Medulla oblongata (tissue), 1 donor: ENCODE results near the gene DPF3.
A peak's percentile ranks its signal among the peaks of the same experiment; 100 is the strongest.

Experiments used
- DNase-seq: peaks from one replicate; pipeline ENCODE4 v3.0.0-alpha.2; 2015; ENCODE audit errors: extremely low spot score

Gene DPF3

DNA sequence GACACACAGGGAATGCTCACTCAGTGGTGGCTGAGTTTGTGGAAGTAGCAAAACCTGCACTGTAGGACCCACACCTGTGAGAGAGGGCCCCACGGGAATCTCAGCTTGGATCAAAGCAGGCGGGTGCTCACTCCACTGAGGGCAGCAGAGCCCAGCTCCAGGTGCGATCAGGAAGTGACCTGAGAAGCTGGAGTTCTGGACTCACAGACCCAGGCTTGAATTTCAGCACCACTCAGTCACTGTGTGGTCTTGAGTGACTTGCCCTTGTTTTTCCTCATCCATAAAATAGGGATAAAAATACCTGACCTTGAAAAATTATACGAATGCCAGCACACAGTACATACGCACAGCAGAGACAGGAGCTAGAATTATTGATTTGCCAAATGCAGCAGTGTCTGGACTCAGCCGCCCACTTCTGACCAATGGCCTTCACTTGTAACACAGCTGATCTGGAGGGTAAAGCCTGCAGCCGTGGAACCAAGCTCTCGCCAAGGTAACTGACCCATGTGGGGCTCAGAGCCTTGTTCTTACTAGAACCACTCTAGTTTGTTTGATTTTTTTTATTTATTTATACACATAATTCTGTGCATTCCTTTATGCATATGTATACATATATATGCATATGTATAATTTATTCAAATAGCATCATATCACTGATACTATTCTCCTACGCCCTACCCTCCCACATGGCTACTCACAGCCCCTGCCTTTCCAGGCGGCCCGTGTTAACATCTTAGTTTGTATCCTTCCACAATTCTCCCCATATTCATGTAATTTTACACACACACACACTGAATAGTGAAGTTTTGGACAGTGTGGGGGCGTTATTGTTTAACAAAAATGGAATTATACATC is 53.9 kb downstream of the DPF3 start:
- DNase-seq = no peak

DNA sequence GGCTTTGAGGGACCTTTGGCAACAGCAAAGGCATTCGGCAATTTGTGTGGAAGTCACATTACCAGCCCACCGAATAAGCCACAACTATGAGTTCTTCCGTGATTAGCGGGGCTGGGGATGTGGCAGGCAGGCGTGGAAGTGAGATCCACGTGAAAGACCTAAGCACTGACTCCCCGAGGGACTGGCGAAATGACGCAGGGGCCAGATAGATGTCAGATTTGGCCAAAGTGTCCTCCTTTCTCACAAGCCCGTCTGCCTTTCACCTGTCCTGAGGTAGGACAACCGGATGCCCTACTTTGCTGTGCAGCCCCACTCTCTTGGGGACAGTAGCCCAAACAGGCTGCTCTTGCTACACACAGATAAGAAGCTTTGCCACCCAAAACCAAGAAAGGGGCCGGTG is 54.5 kb downstream of the DPF3 start:
- DNase-seq = no peak

DNA sequence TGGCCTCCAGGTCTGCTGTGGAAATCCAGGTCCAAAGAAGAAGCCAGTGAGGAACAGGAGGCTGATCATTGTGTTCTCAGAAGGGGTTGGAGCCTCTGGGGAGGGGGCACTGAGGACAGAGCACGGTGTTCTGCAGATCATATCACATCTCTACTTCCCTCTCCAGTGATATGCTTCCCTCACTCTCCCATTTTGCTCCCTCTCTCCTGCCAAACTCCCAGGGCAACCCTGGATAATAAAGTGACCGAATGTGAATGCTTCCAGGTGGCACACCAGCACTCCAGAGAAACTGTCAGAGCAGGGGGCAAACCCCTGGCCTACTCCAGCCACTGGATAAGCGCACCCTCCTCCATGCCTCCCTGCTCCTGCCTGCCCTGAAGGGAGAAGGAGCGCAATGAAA is 57.8 kb downstream of the DPF3 start:
- no peak for DNase-seq

DNA sequence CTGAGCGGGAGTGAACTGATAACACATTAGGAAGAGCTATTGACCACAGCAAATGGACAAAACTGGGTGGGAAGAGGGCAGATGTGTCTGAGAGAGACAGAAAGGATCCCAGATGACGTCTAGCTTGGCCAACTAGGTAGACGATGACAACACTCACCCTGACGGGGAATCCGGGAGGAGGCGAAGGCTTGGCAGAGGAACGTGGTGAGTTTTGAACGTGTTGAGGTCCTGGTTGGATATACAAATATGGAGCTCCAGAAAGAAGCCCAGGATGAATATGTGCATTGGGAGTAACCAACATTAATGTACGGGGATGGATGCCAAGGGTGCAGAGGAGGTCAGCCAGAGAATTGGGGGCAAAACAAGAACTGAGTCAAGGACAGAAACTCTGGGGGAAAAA is 60.7 kb downstream of the DPF3 start:
- DNase-seq = no peak

DNA sequence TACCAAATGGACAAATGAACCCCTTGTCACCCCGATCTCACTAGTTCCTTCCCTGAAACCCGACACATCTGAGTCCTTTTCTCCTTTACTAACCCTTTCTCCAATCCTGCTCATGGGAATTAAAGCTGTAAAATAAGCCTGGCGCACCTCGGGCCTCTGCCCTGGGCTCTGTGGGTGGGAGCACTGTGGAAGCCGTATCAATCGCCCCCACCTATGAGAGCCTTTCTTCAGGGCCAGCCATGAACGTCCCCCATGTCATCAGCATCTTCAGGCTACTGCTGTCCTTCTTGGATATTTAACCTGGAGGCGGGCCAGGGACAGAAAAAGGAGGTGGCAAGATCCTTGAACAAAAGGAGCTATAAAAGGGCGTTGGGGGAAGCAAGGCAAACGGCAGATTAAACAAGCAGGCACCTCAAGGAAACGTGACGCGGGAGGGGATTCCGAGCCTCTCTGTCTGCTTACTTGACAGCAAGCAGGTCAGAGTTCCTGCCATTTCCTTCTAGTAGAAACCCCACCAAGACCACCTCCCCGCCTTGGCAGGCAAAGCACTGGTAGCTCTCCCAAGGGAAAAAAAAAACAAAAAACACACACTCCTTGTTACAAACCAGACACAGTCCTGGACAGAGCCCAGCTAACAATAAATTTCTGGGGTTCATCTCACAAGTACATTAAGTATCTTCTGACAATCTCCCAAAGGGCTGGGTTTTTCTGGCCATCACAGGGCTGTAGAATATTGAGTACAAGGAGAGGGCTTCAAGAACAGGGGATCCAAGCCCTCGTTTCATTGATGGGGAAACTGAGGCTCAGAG is 62.9 kb downstream of the DPF3 start:
- DNase-seq = no peak

DNA sequence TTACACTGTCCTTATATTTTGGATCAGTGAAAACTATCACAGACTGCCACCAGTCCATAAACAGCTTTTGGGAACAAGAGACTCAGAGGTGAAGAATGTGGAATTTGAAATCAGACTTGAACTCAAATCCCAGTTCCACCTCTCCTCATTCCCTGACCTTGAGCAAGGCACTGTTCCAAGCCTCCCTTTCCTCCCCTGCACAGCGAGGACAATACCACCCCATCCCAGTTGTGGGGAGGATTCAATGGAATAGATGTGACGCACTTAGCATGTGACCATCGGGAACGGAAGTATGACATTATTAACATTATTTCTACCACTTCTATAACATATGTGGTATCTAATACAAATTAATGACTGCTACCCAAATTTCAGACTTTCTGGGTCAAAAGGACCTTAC is 63.5 kb downstream of the DPF3 start:
- no peak for DNase-seq

DNA sequence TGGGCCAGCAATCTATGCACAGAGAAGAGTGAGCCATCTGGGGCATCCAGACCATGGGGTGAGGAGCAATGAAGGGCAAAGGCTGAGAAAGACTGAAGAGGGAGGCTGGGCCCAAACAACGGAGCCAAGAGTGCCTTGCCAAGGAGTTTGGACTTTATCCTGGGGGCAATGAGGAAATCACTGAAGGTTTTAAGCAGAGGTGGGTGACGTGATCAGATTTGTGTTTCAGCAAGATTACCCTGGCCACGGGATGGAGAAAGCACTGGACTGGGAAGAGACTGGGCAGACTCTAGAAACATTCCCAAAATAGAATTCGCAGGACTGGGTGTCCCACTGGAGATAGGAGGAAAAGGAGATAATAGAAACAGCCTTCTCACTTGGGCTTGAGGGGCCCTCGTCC is 65.3 kb downstream of the DPF3 start:
- no peak for DNase-seq

DNA sequence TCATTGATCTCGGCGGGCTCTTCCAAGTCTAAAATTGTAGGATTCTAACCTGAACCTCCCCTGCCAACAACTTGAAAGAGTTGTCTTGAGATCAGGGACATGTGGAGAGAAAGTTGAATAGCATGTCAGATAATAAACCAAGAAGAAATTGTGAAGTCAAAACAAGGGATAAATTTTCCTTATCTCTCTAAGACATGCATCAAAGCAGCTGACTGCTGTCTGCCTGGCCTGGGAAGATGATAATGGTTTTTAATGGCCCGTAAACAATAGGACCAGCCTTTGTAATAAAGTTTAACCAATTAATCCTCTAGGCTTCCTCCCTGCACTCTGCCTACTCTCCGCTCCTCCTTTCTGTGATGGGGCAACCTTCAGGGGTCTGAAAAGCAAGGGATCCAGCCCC is 67.9 kb downstream of the DPF3 start:
- DNase-seq = no peak

DNA sequence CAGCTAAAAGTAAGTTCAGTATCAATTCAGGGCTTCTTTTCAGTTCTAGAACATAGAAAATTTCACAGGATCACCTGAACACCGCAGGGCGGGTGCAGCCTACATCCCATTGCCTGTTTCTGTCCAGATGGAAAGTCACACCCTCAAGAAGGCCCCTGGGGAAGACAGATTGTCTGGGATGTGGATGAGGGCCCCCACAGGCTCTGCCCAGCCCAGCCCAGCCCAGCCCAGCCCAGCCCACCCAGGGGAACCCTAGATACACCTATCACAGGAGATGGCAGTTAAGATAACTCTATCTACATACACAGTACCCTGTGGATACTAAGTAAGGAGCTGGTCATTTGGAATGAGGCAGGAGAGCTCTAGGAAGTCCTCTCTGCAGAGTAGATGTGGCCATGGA is 68.4 kb downstream of the DPF3 start:
- no peak for DNase-seq

DNA sequence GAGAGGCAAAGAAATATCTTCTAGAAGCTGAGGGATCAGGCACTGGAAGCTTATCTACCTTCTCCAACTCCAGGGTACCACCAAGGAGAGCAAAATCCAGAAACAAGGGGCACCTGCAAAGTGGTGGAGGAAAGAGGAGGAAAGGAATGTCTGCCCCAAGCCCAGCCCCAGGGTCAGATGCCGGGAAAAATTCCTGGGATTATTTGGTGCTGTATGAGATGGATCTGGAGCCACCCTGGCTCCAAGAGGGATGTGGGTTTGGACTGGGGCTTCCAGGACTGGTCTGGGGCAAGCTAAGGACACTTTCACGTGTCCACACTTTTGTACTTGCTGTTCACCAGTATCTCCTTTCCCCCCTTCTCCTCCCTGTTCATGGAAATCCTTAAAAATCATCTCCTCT is 69.8 kb downstream of the DPF3 start:
- no peak for DNase-seq

DNA sequence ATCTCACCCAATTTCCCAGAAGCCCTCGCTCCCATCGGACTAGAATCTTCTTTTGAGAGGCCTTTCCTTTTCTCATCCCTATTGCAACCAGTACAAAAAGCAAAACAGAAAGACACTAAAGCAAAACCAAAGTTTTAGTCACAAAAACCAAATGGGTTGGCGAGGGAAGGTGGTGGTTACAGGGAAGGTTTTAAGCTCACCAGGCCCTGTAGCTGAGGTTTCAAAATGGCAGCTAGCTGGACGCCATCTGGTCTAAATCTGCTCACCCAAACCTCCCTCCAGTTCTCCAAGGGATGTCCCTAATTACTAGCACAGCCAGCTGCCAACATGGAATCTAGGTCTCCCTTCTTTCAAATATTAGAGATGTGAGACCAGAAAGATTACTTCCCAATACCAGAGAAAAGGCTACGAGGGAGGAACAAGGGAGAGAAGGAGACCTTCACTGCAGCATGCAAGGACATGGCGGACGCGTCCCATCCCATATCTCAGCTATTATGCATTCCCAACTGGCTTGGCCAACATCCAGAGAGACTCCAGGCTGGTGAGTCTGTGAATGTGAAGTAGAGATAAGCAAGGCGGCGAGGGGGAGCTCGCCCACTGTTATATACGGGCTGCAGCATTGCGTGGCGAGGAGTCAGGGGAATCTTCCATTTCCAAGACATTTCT is 70.8 kb downstream of the DPF3 start:
- DNase-seq = no peak

DNA sequence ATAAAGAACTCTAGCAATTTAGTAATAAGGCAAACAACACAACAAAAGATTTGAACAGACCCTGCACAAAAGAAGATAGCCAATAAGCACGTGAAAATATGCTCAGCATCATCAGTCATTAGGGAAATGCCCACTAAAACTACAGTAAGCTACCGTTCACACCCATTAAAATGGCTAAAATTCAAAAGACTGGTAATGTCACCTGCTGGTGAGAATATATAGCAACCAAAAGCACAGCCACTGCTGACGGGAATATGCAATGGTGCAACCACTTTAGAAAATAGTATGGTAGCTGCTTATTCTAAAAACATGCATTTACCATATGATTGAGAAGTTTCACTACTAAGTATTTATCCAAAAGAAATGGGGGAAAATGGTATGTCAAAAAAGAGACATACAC is 74.9 kb downstream of the DPF3 start:
- DNase-seq = no peak

DNA sequence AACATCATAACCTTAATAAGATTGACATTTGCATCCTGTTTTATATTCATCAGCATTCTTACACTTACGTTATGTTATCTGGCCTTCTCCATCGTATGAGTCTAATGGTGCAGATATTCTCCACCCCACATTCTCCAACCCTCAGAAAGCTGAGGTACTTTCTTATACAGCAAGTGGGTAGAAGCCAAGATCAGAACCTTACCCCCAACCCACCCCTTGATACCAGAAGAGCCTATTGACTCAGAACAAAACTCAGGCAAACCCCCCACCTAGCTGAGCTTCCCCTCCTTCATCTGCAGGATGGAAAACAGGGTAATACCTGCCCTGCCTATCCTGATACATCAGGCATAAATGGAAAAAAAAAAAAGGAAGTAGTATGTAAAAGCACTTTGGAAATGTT is 77.6 kb downstream of the DPF3 start:
- DNase-seq = no peak

DNA sequence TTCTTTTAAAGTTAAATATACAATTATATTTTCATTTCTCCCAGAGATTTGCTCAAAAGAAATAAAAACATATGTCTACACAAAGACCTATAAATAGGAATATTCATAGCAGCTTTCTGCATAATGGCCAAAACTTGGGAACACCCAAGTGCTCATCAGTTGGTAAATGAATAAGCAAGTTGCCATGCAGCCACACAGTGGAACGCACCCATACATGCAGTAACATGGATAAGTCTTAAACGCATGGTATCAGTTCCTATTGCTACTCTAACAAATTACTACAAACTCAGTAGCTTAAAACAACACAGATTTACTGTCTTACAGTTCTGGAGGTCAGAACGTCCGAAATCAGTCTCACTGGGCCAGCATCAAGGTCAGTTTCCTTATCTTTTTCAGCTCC is 78.5 kb downstream of the DPF3 start:
- DNase-seq = no peak

DNA sequence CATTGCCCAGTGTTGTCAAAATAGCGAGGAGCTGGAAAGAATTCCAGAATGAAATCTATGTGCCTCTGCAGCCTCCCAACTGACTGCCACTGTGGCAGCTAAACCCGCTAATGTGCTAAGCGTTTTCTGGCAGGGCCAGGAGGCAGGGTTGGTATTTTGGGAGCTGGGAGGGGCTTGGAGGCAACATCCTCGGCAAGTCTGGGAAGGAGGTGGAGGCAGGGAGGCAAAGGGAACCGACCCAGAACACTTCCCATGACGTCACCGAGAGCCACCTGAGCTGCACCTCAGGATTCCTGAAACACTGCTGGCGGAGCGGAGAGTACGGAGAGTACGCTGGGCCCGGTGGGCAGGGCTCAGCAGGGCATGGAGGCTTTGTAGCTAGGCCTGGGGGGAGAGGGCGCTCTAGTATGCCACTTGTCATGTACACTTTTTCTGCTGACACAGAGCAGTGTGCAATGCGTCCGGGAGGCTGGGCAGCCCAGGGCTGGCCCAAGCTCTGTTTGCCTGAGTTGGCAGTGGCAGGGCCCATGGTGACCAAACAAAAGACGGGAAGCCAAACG is 81.5 kb downstream of the DPF3 start:
- DNase-seq = peak; percentile 79

DNA sequence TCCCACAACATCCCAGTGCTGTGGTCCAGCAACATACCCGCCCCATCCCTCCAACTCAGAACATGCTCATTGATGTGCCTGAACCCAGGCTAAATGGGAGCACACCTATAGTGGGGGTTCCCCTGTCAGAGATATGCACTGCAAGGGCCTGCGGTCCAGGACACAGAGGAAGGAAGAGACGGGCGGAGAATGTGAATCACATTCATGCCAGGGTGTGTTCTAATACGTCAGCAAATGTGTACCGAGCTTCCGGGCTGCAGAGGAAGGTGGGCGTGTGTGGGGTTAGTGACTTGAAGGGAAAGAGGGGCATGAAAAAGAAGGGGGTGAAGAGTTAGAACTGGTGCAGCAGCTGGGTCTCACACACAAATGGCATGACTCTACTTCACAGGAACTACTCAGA is 83.7 kb downstream of the DPF3 start:
- DNase-seq = no peak

DNA sequence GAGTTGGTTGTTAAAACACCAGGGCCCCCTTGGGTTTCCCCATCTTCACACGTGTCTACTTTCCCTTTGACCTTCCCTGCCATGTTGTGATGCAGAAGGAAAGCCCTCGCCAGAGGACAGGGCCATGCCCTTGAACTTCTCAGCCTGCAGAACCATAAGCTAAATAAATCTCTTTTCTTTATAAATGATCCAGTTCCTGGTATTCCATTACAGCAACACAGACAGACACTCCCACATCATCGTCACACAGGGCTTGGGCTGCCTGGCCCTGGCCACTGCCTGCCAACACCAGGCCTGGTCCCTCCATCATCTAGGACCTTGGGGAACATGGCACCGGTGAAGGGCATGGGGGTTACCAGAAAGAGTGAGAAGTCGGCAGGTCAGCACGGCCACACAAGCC is 84.8 kb downstream of the DPF3 start:
- DNase-seq = no peak

DNA sequence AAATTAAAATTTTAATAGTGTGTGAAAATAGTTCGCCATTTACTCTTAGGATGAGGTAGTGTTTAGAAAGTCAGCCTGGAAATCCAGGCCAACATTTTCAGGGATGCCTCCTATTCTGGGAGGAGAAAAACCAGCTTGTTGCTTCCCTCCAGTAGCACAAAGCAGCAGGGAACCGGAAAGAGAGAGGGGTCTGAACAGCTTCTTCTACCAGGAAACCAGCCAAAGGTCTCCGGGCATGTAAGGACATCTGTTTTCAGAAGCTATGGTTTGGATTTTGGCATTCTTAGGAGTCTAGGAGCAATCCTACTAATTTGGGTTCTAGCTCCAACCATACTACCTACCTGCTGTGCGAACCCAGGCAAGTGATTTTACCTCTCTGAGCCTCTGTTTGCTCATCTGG is 85.3 kb downstream of the DPF3 start:
- DNase-seq = peak; percentile 27

DNA sequence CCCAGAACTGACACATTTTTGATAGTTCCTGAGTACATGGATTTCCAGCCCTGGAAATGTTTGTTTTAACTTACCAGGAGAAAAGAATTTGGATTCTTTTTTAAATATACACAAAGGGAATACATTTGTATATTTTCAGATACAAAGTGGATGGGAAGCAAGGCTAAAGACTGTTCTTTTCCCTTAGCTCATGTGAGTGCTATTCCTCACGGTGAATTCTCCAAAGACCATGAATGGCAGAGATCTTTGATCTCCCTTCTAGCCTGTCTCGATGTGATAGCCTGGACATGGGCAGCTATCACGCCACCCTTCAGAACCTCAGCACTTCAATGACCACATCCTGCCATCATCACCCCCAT is 91.3 kb downstream of the DPF3 start:
- no peak for DNase-seq

DNA sequence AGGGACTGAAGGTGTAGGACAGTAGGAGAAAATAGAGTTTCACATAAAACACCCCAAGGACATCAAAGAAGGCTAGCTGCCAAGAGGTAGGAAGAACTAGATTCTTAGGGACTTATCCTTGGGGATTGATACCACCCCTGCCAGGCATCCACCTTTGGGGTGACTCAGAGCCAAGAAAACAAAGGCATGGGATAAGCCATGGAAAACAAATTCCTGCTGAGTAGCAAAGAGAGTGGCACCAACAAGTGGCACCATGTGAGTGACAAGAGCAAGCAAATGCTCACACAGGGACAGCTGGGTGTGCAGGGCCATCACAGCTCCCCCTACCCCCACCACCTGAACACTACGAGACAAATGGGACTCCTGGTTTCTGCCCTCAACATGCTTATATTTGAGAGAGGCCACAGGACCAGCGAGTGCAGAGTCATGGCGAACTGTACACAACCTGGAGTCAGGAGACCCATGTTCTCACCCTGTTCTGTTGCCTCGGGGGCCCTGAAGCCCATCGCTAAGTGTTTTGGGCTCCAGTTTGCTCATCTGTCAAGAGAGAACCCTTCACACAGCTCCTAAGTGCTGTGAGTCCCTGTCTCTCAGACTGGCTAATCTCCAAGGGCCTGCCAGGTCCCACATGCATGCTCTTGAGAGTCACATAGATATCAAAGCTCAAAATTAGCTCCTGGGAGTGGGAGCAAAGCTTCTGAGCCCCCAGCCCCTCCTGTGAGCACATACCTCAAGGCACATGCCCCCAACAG is 91.9 kb downstream of the DPF3 start:
- no peak for DNase-seq

DNA sequence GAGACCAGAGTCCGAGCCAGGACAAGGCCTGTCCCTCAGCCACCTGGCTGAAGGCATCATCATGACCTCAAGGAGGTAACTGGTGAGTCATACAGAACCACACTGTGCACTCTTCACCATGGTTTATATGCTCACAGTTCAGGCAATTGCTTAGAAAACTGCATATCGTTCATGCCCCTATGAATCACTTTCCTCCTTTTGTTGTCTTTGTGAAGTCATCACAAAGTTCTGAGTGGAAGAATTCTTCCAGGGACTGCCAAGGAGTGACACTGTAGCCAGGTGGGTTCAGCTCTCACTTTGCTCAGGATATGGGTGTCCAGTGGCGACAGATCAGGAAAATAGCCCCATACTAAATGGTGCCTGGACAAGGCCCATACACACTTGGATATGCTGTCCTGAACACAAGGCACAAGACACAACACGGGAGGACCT is 92.5 kb downstream of the DPF3 start:
- DNase-seq = no peak
